ENCODE results near the gene RNF149. TPM values are rescaled to one million over a fixed set of nuclear protein-coding genes. Genes with fewer than 3 reads are reported as not detected.
"Not testable (repeated sequence)": the region's sequence is repeated elsewhere in the genome, so short reads cannot be mapped to it uniquely, and the experiment has no call there.

The RNF149 gene
- polyA plus RNA-seq (ENCODE audit: insufficient read length in 10 of 10): 10 to 100 TPM; 24.0 to 48.1 (median 34.1) TPM
- long read RNA-seq, donor 1, transcript RNF149-201 (7 exons, 2,458 nt): major isoform, 5 of 5 reads
- long read RNA-seq, donor 1, partial matches to known transcripts: 0 of 5 reads
- long read RNA-seq, donor 1, other reads (novel, unspliced or antisense): 0 of 5 reads
- long read RNA-seq, donor 2, transcript RNF149-201 (7 exons, 2,458 nt): major isoform, 6 of 13 reads
- long read RNA-seq, donor 2, partial matches to known transcripts: 7 of 13 reads
- long read RNA-seq, donor 2, other reads (novel, unspliced or antisense): 0 of 13 reads
- long read RNA-seq, donor 3: 0 reads
- long read RNA-seq, donor 4, partial matches to known transcripts: 11 of 17 reads
- long read RNA-seq, donor 4, other reads (novel, unspliced or antisense): 0 of 17 reads
- long read RNA-seq, donor 5, transcript RNF149-201 (7 exons, 2,458 nt): major isoform, 7 of 10 reads
- long read RNA-seq, donor 5, partial matches to known transcripts: 0 of 10 reads
- long read RNA-seq, donor 5, other reads (novel, unspliced or antisense): 0 of 10 reads
- long read RNA-seq, donor 6, transcript RNF149-201 (7 exons, 2,458 nt): major isoform, 14 of 22 reads
- long read RNA-seq, donor 6, partial matches to known transcripts: 8 of 22 reads
- long read RNA-seq, donor 6, other reads (novel, unspliced or antisense): 0 of 22 reads
- long read RNA-seq, donor 7, partial matches to known transcripts: 0 of 3 reads
- long read RNA-seq, donor 7, other reads (novel, unspliced or antisense): 0 of 3 reads
- long read RNA-seq, donor 8, partial matches to known transcripts: 0 of 4 reads
- long read RNA-seq, donor 8, other reads (novel, unspliced or antisense): 0 of 4 reads
- long read RNA-seq, donor 9, partial matches to known transcripts: 0 of 1 reads
- long read RNA-seq, donor 9, other reads (novel, unspliced or antisense): 0 of 1 reads

DNA sequence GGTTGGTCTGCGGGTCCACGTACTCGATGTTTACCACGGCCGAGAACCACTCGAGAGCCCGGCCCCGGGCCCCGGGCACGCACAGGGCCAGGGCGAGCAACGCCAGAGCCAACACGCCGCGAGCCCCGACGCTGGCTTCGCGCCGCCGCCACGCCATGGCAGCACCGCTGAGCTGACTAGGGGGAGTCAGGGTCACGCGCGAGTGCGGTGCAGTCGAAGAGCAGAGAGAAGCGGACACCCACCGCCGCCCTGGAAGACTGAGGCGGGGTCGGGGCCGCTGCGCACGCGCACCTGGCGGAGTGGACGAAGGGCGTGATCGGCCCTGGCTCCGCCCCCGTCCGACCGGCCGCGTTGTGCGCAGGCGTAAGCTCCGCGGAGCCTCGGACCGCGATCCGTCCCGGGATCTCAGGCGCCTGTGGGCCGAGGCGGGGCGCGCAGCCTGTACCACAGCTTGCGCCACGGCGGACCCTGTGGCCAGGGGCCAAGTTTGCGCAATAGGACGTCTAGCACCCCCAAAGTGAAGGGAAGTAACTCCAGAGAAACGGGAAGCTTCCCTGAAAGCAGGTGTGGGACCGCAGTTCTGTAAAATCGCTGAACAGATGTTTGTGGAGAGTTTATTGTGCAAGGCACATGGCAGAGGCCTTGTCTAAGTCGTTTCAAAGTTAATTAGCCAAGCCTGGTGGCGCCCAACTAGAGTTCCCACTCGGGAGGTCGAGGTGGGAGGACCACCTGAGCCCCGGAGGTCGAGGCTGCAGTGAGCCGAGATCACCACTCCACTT is at the start of gene RNF149:
Gene RNF149, minus strand, starts transcription at position 270 of the 779 bp plus-strand sequence. Its CDS starts 113 bp downstream, at position 157.
- DNase-seq: peak; percentile 90 to 97 (median 95)

DNA sequence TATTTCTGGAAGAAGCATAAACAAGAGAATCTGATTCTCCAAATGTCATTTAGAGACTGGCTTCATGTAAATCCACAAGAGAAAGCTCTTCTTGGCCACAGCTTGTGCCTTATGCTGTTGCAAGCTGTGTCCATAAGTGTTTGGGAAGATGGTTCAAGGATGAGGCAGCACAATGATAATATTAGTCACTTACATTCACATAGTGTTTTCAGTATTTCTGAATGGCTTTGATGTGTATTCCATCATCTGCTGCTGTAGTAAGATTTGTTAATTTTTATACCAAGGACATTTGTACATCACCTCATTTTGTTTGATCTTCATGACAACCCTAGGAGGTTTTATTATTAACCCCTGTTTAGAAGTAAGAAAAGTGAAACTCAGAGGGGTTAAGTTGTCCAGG is 48.9 kb upstream of the RNF149 start:
- DNase-seq: no peak

DNA sequence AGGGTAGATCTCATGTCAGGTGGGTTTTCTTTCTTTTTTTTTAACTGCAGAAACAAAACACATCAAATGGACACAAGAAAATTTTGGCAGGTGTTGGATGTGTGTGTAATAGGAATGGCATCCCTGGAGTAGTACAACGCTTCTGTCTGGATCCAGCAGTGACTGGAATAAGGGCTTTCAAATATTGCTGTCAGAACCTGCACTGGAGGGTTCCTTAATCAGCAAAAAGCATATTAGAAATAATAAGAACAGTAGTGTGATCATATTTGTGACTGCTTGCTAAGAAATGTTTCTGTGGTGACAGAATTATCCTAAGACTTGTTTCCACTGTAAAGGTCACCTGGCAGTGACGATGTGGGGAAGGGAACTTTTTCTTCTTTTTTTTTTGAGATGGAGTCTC is 48.0 kb upstream of the RNF149 start:
- no peak for DNase-seq

GRCh38 chr2:101356055-101356454 is 47.6 kb upstream of the RNF149 start:
- no peak for DNase-seq

DNA sequence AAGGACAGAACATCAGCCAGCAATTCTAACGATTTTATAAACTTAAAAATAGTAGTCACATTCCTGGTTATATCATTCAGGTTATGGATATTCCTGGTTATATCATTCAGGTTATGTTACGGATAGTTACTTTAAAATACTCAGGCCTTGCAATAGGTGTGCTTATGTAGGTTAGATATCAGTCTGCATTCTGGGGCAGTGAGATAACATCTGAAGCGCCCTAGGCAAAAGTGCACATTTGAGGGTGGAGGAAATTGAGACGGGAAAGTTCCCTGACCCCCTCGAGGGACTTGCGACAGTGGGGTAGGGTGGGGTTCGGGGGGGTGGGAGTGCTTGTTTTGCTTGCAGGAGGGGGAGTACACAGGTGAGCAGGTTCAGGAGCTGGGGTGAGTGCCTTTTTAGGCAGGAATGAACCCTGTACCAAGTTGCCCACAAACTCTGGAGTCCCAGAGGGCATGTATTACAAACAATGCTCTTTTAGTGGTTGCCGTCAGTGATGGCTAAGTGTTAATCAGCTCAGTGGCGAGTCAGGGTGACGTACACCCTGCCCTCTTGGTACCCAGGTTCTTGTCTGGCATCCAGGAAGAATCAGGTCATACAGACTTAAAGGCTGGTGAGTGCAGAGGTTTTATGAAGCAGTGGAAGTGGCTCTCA is 47.0 kb upstream of the RNF149 start:
- no peak for DNase-seq

- DNase-seq: no peak
Observed at GRCh38 chr2:101354420-101355311, 46.2 kb upstream of the RNF149 start.

- DNase-seq: not testable (repeated sequence)
Observed at GRCh38 chr2:101352631-101353030, 44.1 kb upstream of the RNF149 start.

GRCh38 chr2:101351207-101351606 is 42.7 kb upstream of the RNF149 start:
- no peak for DNase-seq

DNA sequence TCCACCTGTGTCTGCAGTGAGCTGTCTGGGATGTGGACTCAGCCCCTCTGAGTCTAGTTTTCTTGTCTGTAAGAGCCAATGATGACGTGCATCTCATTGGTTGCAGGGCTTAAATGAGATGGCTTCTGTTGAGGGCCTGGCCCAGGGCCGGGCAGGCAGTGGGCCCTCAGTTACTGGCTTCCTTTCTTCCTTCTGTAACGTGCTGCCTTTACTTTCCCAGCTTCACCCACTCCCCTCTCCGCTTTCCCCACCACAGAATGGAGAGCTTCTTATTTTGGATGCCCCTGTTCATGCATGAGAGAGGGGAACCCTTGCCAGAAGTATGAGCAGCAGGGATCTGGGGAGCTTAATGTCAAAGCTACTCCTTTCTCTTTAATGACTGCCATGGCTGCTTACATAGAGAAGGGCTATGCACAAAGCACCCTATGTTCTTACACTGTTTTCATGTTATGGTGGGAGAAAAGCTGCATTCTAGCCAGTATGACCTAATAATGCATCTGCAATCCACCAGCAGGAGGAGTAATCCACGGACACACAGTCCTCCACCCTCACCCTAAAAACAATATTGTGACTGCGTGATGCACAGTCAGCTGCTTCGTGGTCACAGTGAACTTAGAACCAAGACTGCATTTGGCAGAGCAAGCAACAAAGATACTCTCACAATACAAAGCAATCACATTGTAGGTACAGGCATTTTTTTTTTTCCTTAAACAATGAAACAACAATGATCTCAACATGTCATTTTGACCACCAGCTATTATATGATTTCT is 41.6 kb upstream of the RNF149 start:
- DNase-seq: peak in 1 of 3 donors; percentile 13

DNA sequence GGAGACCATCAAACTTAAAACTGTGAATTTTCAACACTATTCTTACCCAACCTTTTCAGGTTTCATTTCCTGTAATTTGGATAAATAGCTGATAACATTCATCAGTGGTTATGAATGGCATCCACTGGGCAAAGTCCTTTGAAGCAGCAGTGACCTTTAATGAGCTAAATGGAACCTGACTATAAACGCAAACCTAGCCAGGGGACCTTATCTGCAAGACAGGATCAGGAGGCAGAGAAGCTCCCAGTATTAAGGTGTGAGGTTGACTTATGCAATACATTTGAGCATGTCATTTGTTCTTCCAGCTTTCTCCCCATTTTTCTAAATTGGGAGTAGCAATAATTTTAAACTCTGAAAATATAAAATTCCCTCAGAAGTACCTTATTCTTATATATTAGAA is 40.4 kb upstream of the RNF149 start:
- DNase-seq: no peak

- DNase-seq: no peak
Observed at GRCh38 chr2:101346909-101347308, 38.4 kb upstream of the RNF149 start.

GRCh38 chr2:101344137-101344536 is 35.6 kb upstream of the RNF149 start:
- DNase-seq: no peak

DNA sequence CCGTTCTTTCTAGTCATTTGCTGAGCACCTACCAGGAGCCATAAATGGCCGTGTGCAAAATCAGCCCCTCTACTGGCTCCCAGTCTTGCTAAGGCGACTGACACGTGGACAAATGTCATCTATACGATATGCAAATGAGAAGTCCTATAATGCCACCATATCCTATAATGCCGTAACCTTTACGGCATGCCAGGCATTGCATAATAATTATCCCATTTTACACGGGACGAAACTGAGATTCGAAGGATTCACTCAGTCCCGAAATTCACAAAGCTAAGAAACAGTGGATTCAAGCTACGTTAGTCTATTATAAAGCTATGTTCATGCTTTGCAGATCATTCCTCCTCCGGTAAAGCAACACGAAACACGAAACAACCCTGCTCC is 34.1 kb upstream of the RNF149 start:
- DNase-seq: no peak

DNA sequence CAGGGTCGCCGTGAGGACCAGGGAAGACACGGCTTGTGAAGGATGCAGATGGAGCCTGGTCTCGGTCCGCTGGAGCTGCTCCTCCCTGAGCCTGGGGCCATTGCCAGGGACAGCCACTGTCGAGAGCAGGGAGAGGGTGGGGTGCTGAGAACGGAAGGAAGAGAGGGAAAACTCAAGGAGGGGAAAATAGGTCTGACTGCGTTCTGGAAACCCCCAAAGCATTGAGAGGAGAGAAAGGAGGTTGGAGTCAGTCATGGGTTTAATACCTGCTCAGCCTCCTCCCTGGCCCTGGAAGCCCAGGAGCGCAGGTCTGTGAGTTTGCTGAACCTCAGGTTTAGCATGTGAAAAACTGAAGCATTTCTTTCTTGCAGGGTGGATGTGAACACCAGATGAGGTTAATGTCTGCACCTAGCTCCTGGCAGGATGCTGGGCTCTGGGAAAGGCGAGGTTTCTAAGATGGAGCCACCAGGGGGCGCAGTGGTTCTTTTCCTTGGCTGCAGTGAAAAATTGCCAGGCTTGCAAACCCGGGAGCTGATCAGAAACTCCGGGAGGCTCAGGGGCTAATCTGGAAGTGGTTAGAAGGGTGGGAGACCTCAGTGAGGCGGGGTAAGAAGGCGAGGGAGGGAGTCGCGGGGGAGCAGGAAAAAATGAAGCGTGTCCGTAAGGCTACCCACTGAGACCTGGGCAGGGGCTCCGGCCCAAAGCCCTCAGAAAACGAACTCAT is 33.6 kb upstream of the RNF149 start:
- peak; percentile 64 to 83 (median 78) for DNase-seq

DNA sequence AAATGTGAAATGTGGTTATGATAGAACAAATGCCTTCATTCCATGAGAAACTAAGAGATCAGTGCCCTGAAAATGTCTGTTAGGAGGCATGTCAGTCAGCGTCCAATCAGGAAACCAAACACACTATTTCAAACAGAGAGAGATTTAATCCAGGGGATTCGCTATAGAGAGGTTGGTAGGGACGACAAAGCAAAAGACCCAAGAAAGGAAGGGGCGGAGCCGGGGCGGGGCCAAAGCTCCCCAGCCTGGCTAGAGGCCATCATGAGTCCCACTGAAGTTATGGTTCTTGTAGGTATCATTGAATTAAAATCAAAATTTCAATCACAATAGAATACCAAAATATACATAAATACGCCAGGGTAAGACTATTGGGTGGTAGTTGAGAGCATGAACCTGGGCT is 32.9 kb upstream of the RNF149 start:
- no peak for DNase-seq

DNA sequence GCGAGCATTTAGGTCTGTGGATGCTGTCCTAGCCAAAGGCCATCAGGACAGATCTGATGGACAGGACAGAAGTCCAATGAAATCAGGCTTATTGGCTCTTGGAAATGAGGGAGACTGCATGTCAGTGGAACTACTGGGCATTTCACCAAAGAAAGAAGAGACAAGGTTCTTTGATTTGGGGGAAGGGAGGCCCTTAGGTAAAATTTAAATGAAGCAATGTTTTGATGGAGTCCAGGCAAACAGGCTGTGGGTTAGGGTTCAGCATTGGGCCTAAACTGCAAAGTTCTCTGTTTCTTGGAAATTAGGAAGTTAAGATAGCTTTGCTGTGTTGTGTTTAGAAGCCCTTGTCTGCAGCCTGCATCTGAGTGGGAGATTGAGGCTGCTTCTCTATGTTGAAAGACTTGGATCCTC is 31.6 kb upstream of the RNF149 start:
- no peak for DNase-seq

- DNase-seq: no peak
Observed at GRCh38 chr2:101339266-101339880, 30.9 kb upstream of the RNF149 start.

DNA sequence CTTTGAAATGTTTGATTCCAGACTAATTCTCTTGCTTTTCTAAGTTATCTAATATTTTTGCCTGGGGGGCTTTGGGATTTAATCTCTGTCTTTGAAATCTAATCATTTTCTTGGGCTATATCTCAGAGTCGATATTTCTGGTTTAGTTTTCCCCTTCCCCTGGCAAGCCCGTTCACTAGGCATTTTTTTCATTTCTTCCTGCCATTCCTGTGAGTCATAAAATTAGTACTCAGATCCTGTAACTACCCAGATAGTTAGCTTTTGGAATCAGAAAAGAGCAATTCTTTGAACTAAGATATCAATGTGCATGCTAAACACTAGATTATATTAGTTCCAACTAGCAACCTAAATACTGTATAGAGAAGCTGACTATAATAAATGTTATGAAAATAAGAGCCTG is 29.4 kb upstream of the RNF149 start:
- no peak for DNase-seq

All from muscle of back (tissue), 13 donors.